ENCODE data around the gene KCNQ5.

The KCNQ5 gene

DNA sequence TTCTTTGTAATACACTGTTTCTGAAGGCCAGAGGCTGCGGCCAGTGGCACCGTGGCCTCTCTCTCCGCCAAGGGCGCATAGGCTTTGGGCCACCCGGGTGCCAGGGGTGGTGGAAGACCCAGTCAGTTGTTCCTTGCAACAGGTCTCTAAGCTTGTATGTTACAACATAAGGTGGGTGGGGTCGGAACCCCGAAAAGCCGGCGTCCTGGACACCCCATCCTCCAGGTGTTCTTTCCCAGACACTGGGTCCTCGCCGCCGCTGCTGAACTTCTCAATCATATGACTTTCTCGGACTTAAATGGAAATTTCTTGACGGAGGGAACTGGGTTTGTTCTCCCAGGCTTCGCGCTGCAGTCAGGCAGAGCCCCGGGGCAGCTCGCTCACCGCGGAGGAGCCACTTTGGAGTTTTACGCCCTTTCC is 983 bp upstream of the KCNQ5 start:
- TF ChIP-seq, protein P1, sequence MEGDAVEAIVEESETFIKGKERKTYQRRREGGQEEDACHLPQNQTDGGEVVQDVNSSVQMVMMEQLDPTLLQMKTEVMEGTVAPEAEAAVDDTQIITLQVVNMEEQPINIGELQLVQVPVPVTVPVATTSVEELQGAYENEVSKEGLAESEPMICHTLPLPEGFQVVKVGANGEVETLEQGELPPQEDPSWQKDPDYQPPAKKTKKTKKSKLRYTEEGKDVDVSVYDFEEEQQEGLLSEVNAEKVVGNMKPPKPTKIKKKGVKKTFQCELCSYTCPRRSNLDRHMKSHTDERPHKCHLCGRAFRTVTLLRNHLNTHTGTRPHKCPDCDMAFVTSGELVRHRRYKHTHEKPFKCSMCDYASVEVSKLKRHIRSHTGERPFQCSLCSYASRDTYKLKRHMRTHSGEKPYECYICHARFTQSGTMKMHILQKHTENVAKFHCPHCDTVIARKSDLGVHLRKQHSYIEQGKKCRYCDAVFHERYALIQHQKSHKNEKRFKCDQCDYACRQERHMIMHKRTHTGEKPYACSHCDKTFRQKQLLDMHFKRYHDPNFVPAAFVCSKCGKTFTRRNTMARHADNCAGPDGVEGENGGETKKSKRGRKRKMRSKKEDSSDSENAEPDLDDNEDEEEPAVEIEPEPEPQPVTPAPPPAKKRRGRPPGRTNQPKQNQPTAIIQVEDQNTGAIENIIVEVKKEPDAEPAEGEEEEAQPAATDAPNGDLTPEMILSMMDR (IDR thresholded peaks at IDR 0.05; ENCODE audit: poor library complexity, severe bottlenecking), result no peak
- H3K27ac ChIP-seq (ENCODE audit: poor library complexity, severe bottlenecking), result no peak overlapping the region
- H3K4me1 ChIP-seq (ENCODE audit: insufficient read depth, poor library complexity, severe bottlenecking), result peaks cover 13% of the 10 kb centered on the region
- no peak for DNase-seq (ENCODE audit: low spot score)
- H3K9me3 ChIP-seq (ENCODE audit: severe bottlenecking), result no peaks in the 10 kb centered on the region
- no peak overlapping the region for H3K4me3 ChIP-seq (ENCODE audit: severe bottlenecking)
- no peak for ATAC-seq (ENCODE audit: low read depth)
- H3K36me3 ChIP-seq (ENCODE audit: low read depth), result no peaks in the 10 kb centered on the region
- no peaks in the 10 kb centered on the region for H3K27me3 ChIP-seq (ENCODE audit: insufficient read depth, poor library complexity, severe bottlenecking)

DNA sequence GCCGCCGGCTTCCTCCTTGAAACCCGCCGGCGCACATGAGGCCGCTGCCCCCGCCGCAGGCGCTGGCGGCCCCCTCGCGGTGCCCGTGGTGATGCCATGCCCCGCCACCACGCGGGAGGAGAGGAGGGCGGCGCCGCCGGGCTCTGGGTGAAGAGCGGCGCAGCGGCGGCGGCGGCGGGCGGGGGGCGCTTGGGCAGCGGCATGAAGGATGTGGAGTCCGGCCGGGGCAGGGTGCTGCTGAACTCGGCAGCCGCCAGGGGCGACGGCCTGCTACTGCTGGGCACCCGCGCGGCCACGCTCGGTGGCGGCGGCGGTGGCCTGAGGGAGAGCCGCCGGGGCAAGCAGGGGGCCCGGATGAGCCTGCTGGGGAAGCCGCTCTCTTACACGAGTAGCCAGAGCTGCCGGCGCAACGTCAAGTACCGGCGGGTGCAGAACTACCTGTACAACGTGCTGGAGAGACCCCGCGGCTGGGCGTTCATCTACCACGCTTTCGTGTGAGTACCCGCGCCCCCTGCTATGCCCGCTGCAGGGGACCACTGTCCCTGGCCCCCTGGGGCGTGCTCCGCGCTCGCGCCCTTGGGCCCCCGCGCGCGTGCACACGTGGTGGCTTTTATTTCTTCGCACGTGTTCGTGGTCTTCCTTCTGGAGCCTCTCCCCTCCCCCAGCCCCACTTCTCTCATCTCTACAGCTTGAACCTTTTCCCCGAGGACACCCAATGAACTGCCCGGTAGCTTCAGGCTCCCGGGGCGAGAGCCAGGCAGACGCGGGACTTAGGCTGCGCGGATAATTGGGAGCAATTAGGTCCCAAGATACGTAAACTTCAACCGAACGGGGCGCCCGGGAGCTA is 453 bp downstream of the KCNQ5 start:
- DNase-seq (ENCODE audit: low spot score) (peak; percentile 68), ATAC-seq (ENCODE audit: low read depth) (peak; percentile 62)
- Histone ChIP-seq H3K4me1 (ENCODE audit: insufficient read depth, poor library complexity, severe bottlenecking) (peaks cover 13% of the 10 kb centered on the region), H3K36me3 (ENCODE audit: low read depth) (no peaks in the 10 kb centered on the region), H3K27me3 (ENCODE audit: insufficient read depth, poor library complexity, severe bottlenecking) (no peaks in the 10 kb centered on the region), H3K4me3 (ENCODE audit: severe bottlenecking) (peak overlapping the region; percentile 52), H3K27ac (ENCODE audit: poor library complexity, severe bottlenecking) (peak overlapping the region; percentile 34), H3K9me3 (ENCODE audit: severe bottlenecking) (no peaks in the 10 kb centered on the region)
- TF ChIP-seq, protein P1 (IDR thresholded peaks at IDR 0.05; ENCODE audit: poor library complexity, severe bottlenecking), result peak; percentile 31

DNA sequence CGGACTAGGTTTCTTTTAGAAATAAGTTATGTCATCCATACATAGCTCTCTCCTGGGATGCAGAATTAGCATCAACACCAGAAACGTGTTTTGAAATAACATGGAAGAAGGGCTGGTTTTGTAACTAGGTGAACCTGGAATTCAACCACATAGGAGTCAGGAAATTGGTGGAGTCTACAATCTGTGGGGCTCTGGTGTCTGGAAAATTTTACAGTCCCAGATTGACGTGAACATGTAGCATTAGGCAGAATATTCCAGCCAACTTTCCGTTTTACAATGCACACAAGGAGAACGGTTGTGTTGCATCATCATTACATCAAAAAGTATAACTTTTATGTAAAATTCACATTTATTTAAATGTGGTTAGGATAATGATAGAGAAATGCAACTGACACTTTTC is 1.9 kb downstream of the KCNQ5 start:
- Histone ChIP-seq H3K9me3 (ENCODE audit: severe bottlenecking) (no peaks in the 10 kb centered on the region), H3K36me3 (ENCODE audit: low read depth) (no peaks in the 10 kb centered on the region), H3K4me1 (ENCODE audit: insufficient read depth, poor library complexity, severe bottlenecking) (peaks cover 13% of the 10 kb centered on the region), H3K27ac (ENCODE audit: poor library complexity, severe bottlenecking) (no peak overlapping the region), H3K27me3 (ENCODE audit: insufficient read depth, poor library complexity, severe bottlenecking) (no peaks in the 10 kb centered on the region), H3K4me3 (ENCODE audit: severe bottlenecking) (peak overlapping the region; percentile 52)
- TF ChIP-seq, protein P1 (IDR thresholded peaks at IDR 0.05; ENCODE audit: poor library complexity, severe bottlenecking), result no peak
- ATAC-seq (ENCODE audit: low read depth) (no peak), DNase-seq (ENCODE audit: low spot score) (no peak)

DNA sequence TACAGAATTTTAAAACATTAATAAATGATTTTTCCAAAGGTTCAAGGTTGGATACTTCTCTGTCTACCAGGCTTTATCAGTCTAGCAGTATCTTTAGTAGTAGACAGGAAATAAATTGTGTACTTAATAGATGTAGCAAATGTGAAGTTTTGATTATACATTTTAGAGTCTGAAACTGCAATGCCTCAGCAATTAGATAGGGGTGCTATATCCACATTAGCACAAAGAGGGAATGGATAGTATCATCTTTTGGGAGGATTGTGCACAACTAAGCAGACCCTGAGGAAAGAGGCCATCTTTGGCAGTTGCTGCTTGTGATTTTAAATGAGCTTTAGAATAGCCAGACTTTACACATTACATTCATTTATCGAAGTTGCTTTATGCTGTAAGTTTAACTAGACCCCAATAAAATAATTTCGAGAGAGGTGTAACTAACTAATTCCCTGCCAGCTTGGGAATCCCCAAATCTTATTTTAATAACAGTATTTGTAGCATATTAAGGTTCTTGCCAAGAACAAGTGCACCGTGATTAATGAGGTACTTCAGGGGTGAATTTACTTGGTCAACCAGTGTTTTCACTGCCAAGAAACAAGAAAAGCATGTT is 2.8 kb downstream of the KCNQ5 start:
- no peaks in the 10 kb centered on the region for H3K9me3 ChIP-seq (ENCODE audit: severe bottlenecking)
- no peak overlapping the region for H3K27ac ChIP-seq (ENCODE audit: poor library complexity, severe bottlenecking)
- no peak overlapping the region for H3K4me3 ChIP-seq (ENCODE audit: severe bottlenecking)
- H3K27me3 ChIP-seq (ENCODE audit: insufficient read depth, poor library complexity, severe bottlenecking), result no peaks in the 10 kb centered on the region
- DNase-seq (ENCODE audit: low spot score), result no peak
- TF ChIP-seq, protein P1 (IDR thresholded peaks at IDR 0.05; ENCODE audit: poor library complexity, severe bottlenecking), result peak; percentile 84
- no peak for ATAC-seq (ENCODE audit: low read depth)
- no peaks in the 10 kb centered on the region for H3K36me3 ChIP-seq (ENCODE audit: low read depth)
- peaks cover 13% of the 10 kb centered on the region for H3K4me1 ChIP-seq (ENCODE audit: insufficient read depth, poor library complexity, severe bottlenecking)

Data from RWPE2 (cell line).